HCEC 1CT (cell line): ENCODE results near the gene MBD4.
A peak's percentile ranks its signal among the peaks of the same experiment; 100 is the strongest.
"Not testable (repeated sequence)": the region's sequence is repeated elsewhere in the genome, so short reads cannot be mapped to it uniquely, and the experiment has no call there.

Experiments
- DNase-seq: peaks from one replicate; pipeline ENCODE4 v3.0.0-alpha.2; 2017

The MBD4 gene

DNA sequence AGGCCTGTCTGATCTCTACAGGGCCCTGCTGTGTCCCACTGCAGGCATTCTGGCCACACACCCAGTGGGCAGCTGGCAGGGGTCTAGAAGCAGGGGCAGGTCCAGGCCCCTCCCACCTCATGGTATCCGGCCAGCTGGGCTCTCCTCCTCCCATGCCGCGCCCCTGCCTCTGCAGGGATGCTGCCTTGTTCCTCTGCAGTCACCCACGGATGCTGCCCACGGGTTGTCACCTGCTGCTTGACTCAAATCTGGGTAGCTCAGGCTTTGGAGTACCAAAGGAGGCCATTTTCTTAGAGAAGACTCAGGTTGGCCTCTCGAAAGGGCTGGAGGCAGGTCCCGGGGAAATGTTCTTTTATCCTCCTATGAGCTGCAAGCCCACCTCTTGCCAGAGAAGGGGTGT lies 36.3 kb downstream of the MBD4 start:
- no peak for DNase-seq

DNA sequence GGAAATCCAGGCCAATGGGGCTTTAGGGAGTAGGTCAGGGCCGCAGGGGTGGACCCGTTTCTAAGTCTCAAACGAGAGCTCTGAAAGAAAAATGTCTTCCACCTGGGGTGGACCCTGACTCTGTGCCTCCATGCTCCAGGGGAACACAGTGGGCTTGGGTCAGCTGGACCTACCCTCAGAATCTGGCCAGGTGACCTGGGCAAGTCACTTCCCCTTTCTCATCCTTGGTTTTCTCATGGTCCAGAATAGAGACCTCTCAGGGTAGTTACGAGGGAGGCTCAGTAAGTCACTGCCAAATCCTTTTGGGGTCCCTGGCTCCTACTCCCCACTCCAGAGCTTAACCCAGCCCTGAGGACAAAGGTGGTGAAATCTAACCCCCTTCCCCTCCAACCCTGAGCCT lies 37.1 kb downstream of the MBD4 start:
- DNase-seq, result no peak

DNA sequence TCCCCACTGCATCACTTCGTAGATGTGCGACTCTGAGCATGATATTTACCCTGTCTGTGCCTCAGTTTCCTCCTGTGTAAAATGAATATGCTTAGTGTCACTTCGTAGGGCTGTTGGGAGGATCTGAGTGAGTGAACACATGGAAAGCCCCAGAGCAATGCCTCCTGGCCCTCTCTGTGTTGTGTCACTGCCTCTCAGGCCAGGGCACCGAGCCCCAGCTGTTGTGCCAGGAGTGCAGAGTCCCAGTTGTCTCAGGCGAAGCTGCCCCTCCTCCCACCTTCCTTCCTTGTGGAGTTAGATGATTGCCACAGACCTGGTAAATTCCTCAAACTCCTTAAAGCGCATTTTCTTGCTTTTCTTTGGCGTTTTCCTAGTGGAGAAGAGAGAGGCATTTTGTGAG lies 37.5 kb downstream of the MBD4 start:
- DNase-seq, result no peak

DNA sequence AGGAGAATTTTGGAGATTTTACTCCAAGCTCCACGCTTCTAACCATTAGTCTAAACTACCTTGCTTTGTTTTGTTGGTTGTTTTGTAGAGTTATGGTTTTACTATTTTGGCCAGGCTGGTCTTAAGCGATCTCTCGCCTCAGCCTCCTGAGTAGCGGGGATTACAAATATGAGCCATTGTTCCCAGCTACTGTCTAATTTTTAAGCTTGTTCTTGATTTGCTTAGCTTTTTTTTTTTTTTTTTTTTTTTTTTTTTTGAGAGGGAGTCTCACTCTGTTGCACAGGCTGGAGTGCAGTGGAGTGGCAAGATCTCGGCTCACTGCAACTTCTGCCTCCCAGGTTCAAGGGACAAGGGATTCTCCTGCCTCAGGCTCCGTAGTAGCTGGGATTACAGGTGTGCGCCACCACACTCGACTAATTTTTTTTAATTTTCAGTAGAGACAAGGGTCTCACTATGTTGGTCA lies 39.8 kb downstream of the MBD4 start:
- DNase-seq, result no peak

DNA sequence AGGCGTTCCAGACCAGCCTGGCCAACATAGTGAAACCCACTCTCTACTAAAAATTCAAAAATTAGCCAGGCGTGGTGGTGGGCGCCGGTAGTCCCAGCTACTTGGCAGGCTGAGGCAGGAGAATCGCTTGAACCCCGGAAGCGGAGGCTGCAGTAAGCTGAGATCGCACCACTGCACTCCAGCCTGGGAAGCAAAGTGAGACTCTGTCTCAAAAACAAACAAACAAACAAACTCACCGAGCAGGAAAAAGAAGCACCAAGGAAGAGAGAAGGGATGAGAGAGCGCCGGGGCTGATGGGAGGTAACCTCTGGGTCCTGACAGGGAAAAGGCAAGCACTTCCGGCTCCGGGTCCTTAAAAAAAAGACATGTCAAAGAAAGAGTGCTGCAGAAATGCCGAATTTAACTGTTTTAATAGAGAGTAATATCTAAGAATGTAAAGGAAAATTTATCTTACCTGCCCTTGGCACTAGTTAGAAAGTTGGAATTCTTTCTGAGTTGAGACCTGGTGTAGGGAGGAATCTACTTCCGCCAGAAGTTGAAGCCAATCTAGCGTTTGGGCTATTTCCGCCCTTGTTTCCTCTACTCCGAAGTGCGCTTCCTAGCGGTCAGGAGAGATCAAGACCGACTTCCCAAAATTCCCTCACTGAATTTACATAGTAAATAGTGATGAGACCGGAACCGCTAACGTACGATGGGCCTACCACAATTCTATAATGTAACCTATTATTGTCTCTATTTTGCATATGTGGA lies 40.4 kb downstream of the MBD4 start:
- peak; percentile 97 for DNase-seq

DNA sequence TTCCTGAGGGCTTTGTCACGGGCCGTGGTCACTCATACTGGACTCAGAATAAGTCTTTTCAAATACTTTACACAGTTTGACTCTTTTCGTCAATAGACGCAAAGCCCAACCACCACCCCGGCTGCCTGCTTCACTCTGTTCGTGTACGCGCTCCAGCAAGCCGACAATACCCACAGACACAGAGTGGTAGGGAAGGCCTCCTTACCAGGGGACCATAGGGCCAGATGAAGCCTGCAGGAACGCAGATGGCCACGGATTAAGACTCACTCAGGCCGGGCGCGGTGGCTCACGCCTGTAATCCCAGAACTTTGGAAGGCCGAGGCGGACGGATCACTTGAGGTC lies 41.0 kb downstream of the MBD4 start:
- DNase-seq, result peak; percentile 11

DNA sequence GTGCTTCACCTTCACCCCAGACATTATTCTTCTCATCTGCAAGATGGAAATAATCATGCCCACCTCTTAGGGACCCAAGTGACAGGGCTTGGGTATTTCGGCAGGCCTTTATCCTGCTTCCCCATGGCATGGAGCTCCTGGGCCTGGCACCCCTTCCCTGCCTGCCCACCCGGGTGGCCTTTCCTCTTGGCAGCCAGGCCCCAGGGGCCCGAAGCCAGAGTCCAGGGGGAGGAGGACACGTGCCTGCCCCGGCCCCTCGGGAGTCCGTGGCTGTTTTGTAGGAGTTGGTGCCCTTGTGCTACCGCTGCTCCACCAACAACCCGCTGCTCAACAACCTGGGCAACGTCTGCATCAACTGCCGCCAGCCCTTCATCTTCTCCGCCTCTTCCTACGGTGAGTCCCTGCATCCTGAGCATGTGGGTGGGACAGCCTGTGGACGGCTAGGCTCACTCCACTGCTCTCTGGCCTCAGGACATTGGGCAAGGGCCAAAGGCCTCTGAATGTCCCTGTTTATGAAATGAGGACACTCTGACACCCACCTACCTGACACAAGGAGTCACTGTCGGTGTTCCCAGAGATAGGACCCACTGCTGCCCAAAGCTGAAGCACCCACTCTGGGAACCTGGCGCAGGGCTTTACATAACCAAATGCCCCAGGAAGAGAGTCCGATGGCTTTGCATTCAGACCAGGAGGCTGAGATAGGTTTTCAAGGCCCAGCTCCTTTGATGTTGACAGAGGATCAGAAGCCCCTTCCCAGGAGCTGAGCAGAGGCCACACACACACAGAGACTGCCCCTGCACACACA lies 45.8 kb downstream of the MBD4 start:
- not testable (repeated sequence) for DNase-seq

DNA sequence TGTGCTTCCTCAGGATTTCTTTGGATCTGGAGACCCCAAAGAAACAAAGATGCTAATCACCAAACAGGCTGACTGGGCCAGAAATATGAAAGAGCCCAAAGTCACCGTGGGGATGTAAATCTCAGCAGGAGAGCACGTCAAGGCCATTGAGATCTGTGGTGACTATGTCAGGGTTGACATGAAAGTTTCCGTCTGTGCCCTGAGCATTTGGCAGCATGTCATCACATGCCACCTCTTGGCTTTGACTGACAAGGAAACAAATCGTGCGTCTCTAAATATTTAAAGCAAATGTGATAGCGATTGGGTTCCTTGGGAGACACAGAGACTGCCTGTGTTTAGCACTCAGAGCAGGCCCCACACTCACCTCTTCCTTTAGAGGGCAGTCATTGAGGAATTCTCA lies 46.5 kb downstream of the MBD4 start:
- no peak for DNase-seq

DNA sequence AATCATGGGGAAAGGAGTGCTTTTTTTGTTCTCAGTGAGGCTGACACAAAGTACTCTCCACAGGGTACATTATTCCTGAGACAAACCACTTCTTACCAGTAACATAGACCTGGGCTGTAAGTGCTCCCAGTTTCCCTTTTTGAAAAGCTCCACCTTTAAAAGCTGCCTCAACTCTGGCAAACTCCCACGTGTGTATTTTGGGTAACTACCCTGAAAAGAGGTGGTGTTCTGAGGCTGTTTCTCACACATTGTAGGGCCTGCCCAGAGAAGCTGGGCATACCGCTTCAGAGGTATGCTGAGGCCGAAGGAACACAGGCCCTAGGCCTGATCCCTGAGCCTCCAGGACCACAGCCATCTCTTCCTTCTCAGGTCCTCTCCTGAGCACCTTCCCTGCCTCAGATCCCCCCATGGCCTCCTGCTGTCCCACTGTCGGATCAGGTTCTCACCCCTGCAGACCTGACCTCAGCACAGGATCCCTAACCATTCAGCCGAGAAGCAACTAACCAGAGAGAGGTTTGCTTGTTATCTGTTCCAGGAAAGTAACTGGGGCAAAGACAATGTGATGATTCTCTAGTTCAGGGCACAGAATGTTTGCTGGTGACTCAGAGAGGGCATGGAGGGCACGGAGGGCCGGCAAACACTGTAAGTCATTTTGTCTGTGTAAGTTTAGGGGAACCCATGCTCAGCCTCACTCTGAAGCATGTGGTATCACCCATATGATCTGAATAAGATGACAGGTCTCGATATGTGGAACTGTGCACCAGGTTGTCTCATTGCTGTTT lies 47.5 kb downstream of the MBD4 start:
- DNase-seq, result not testable (repeated sequence)

DNA sequence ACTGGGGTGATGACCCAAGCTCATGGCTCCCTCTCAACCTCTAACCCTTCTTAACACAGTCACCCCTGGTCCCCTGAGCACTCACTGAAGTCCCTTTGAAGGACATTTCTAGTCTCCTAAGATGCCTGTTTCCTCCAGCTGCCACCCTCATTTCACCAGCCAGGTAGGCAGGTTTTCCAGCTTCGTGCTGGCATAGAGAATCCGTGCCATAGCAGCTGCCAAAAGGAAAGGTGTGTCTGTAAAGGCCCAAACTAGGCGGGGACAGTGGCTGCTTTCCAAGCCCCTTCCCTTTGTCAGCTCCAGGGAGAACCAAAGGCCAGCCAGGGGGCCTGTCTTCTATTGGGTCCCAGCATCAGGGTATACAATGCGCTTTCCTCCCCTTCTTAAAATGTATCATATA lies 48.2 kb downstream of the MBD4 start:
- DNase-seq, result not testable (repeated sequence)

DNA sequence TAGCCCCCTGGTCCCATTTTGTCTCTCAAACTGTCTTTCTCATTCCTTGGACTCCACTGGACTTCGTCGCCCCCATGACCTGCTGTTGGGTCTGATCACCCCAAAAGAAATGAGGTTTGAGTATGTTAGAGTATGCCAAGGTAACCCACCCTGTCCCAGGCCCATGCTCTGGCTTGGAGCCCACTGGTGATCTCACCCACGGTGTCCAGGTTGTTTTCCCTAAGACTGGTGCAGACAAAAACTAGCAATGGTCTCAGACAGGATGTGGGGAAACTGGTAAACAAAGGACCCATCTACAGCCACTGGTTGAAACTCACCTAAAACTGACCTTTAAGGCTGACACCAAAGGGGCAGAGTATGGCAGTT lies 50.2 kb downstream of the MBD4 start:
- DNase-seq, result no peak

DNA sequence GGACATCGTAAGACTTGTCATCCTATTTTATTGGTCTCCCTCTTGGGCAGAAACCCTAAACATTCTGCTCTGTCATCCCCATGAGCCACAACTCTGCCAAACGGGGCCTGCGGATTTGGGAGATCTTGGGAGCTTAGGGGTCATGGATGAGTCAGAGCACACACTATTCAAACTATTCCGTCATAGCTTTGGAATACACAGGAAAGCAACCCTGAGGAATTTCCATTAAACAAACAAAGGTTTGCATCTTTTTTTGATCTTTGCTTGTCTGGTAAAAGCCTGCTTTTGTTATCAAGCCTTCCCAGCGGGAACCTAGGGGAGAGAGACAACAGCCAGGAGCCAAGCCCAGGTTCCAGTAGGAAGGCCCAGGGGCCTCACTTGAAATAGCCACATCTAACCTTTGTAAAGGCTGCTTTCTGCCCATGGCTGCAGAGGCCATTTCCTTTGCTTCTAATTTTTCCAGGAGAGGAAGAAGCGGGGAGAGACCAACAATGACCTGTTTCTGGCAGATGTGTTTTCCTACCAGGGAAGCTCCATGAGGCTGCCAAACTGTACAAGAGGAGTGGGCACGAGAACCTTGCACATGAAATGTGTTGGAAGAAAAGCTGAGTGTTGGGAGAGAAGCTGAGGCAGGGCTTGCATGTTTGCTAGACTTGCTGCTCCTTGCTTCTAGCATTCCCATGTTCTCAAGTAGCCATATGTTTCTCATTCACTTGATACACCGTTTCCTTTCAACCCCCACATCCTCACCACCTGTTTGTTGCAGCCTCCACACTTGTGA lies 50.8 kb downstream of the MBD4 start:
- peak; percentile 79 for DNase-seq

DNA sequence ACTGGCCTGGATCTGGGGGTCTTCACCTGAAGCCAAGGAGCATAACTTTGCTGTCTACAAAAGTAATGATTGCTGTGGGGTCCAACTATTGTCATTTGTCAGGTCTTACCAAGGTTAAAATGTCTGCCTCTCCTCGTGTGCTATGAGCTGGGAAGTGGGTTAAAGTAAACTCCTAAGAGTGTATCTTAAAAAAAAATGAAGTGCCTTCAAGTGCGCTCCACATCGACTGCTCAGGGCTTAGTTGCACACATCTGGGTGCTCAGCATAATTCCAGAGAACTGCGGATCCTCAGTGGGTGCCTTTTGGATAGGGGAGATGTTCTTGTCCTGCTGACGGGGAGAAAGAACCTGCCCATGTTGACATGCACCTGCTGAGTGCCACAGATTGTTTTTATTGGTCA lies 52.3 kb downstream of the MBD4 start:
- DNase-seq, result no peak

DNA sequence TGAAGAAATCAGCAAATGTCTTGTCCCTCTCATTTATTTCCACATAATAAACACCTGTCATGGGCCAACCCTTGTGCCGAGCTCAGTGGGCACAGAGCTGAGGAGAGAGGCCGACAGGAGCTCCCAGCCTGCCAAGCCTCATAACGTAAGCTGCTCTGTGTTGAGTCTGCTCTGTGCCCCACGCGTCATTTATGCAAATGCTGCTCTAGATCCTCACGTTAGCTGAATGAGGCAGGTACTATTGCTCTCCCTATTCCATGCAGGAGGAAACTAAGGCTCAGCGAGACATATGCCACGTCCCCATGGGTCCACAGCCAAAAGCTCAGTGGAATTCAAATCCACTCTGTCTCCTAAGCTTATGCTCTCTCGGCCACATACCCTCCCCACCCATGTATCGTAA lies 52.8 kb downstream of the MBD4 start:
- DNase-seq, result no peak

DNA sequence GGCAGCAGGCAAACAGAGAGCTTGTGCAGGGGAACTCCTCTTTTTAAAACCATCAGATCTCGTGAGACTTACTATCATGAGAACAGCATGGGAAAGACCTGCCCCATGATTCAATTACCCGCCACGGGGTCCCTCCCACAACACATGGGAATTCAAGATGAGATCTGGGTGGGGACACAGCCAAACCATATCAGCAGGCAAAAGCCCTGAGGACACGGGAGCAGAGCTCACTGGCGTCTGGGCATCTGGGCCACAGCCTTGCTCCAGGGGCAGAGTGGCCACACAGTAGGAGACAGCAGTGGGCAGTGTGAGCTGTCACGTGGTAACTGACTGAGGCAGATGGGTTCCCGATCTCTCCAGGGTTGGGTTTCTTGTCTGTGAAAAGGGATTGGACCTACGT lies 54.2 kb downstream of the MBD4 start:
- DNase-seq, result not testable (repeated sequence)

DNA sequence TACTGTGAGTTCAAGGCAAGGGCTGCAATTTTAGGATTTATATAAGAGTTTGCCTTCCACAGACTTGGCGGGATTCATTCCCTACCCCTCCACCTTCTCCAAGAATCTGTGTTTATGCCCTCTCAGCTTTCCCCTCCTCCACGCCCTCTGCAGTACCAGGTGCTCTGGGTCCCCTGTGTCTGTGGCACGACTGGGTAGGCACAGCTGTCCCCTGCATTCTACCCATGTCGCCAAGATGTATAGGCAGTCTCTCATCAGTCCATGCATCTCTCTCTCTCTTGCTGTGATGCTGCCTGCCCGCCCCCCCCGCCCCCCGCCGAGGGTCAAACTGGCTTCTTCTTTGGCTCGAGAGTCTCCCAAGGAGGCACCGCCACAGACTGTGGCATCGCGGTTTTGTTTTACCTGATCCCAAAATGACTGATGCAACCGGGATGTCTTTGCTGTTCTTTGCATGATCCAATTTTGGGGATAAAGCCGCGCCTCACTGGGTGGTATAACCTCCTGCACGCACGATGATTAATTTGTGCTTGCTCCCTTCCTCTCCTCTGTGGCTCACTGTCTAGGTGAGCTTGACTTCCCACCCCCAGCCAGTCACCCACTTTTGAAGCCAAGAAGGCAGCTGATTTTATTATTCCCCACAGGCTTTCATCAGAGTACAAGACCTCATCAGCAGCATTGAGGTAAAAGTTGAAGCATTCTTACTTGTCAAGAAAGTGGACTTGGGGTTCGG lies 55.0 kb downstream of the MBD4 start:
- DNase-seq, result no peak

DNA sequence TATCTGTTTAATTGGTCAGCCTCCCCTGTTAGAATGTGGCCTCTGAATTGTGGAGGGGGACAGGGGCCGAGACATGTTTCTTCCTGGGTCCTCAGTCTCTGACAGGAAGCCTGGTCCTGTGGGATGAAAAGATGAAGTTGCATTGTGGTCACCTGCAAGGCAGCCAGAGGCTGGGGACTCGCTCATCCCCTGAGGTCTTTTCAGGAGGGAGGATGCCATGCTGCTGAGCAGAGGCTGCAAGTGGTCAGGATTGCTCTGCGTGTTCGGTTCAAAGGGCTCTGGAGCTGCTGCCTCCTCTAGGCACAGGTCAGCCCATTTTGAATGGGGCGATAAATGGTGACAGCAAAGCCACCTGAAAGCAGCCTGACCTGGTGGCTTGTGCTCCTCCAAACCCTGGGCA lies 55.6 kb downstream of the MBD4 start:
- not testable (repeated sequence) for DNase-seq

DNA sequence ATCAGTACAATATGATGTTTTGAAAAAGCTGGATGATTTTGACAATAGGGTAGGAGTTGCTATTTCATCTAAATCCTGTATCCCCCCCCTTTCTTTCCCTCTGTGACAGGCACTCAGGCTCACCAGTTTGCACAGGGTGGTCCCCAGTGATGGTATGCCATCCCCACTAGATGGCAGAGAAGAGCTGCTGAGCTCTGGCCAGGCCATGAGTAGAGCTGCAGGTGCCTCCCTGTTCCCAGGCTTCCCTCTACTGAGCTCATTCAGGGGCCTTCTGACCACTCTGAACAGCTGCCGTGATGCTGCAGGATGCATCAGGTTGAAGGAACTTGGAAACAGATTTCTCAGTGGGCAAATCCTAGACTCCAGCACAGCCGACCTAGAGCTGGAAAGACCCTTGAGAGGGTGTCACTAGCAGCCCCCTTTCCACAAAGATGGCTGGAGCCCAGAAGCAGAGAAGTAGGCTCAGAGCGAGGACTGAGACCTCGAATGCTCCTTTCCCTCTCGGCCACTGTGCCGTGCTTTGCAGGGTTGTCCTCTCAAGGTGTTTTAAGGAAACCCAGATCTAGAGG lies 56.4 kb downstream of the MBD4 start:
- DNase-seq, result peak; percentile 66

DNA sequence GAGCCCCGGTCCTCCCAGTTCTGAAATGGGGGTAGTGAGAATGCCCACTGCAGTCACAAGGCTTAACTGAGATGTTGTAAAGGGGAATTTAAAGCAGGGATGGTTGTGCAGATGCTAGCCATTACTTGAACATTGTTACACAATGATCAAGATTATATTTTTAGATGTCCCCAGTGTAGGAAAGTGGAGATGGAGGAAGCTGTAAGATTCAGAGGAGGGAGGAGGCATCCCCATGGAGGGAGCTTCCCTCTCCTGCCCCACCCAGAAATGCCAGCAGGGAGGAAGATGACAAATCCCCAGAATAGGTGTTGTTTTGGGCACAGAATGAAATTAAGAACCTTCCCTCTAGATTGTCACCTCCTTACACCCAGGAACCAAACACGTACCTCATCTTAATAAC lies 57.4 kb downstream of the MBD4 start:
- no peak for DNase-seq
